Nephron (organoid): ENCODE results near the gene FGD5.

Experiments
- H3K27ac Mint-ChIP-seq, 3 experiments: 2 replicates each; pipeline ENCODE4 v1.8.0; 2020; ENCODE audit warnings: mixed read lengths in 3 of 3, mild to moderate bottlenecking in 2 of 3, moderate library complexity in 1 of 3
- H3K27me3 Mint-ChIP-seq: 2 replicates; pipeline ENCODE4 v1.8.0; 2021; ENCODE audit warnings: low read depth, mild to moderate bottlenecking, moderate library complexity, mixed read lengths
- H3K36me3 Mint-ChIP-seq: 2 replicates; pipeline ENCODE4 v1.8.0; 2020; ENCODE audit warnings: low read depth, mixed read lengths
- H3K4me1 Mint-ChIP-seq: 2 replicates; pipeline ENCODE4 v1.8.0; 2020; ENCODE audit warnings: mixed read lengths
- H3K4me3 Mint-ChIP-seq, 3 experiments: 2 replicates each; pipeline ENCODE4 v1.8.0; 2020; ENCODE audit warnings: mild to moderate bottlenecking in 3 of 3, mixed read lengths in 3 of 3, moderate library complexity in 2 of 3
- H3K9me3 Mint-ChIP-seq: 2 replicates; pipeline ENCODE4 v1.8.0; 2020; ENCODE audit warnings: mixed read lengths
- CTCF ChIP-seq, 3 experiments: fragments of 200-600 bp; sonication (generic); IDR thresholded peaks; one replicate each; pipeline ENCODE4 v1.5.0; 2021; ENCODE audit warnings: antibody characterized with exemption in 3 of 3; ENCODE audit not compliant: unreplicated experiment in 3 of 3

FGD5 gene

GRCh38 chr3:14858105-14858504, 39.3 kb downstream of the FGD5 start:
- Mint-ChIP-seq H3K9me3 (peaks cover 14% of the 10 kb centered on the region), H3K36me3 (no peaks in the 10 kb centered on the region), H3K4me1 (peaks cover 14% of the 10 kb centered on the region), H3K4me3 (no peak overlapping the region), H3K27ac (no peak overlapping the region), H3K27me3 (peaks cover 21% of the 10 kb centered on the region)
- no peak for TF ChIP-seq CTCF (IDR thresholded peaks at IDR 0.05; ENCODE audit: unreplicated experiment in 3 of 3)

- no peaks in the 10 kb centered on the region for H3K36me3 Mint-ChIP-seq
- H3K4me3 Mint-ChIP-seq: no peak overlapping the region
- TF ChIP-seq CTCF (IDR thresholded peaks at IDR 0.05; ENCODE audit: unreplicated experiment in 3 of 3): no peak
- H3K27me3 Mint-ChIP-seq: peaks cover 19% of the 10 kb centered on the region
- H3K9me3 Mint-ChIP-seq: peaks cover 14% of the 10 kb centered on the region
- peaks cover 14% of the 10 kb centered on the region for H3K4me1 Mint-ChIP-seq
- peak overlapping the region in 1 of 3 experiments; percentile 52 for H3K27ac Mint-ChIP-seq
Measured at GRCh38 chr3:14859880-14860279, 41.1 kb downstream of the FGD5 start.

GRCh38 chr3:14861031-14861430, 42.3 kb downstream of the FGD5 start:
- H3K9me3 Mint-ChIP-seq: peaks cover 8% of the 10 kb centered on the region
- peaks cover 19% of the 10 kb centered on the region for H3K27me3 Mint-ChIP-seq
- TF ChIP-seq CTCF (IDR thresholded peaks at IDR 0.05; ENCODE audit: unreplicated experiment in 3 of 3): no peak
- no peak overlapping the region for H3K4me3 Mint-ChIP-seq
- peak overlapping the region; percentile 41 to 85 (median 65) for H3K27ac Mint-ChIP-seq
- H3K36me3 Mint-ChIP-seq: no peaks in the 10 kb centered on the region
- peaks cover 14% of the 10 kb centered on the region for H3K4me1 Mint-ChIP-seq

GRCh38 chr3:14861446-14862302, 42.9 kb downstream of the FGD5 start:
- no peak for TF ChIP-seq CTCF (IDR thresholded peaks at IDR 0.05; ENCODE audit: unreplicated experiment in 3 of 3)
- Mint-ChIP-seq H3K9me3 (peaks cover 3% of the 10 kb centered on the region), H3K27ac (peak overlapping the region; percentile 41 to 85 (median 67)), H3K4me1 (peaks cover 14% of the 10 kb centered on the region), H3K27me3 (peaks cover 19% of the 10 kb centered on the region), H3K36me3 (no peaks in the 10 kb centered on the region), H3K4me3 (no peak overlapping the region)

GRCh38 chr3:14862303-14862660, 43.5 kb downstream of the FGD5 start:
- Mint-ChIP-seq H3K9me3 (no peaks in the 10 kb centered on the region), H3K36me3 (no peaks in the 10 kb centered on the region), H3K4me3 (no peak overlapping the region), H3K27ac (peak overlapping the region in 1 of 3 experiments; percentile 67), H3K4me1 (peaks cover 14% of the 10 kb centered on the region), H3K27me3 (peaks cover 19% of the 10 kb centered on the region)
- TF ChIP-seq CTCF (IDR thresholded peaks at IDR 0.05; ENCODE audit: unreplicated experiment in 3 of 3): no peak
